HCT116 (cell line): Measurements from ENCODE around the gene FMN2. TPM values are rescaled to one million over a fixed set of nuclear protein-coding genes. Genes with fewer than 3 reads are reported as not detected.

Experiments
- ATAC-seq: fragments of 200-7000 bp; cut with Tn5 transposase; 2 replicates; pipeline ENCODE4 v1.9.1; 2020; ENCODE audit warnings: mild to moderate bottlenecking, moderate library complexity
- BruUV-seq: library from RNA; stranded (reverse); fragments of 400-500 nt; replicated peaks from 2 replicates; lab custom pipeline; 2021; lab: Mats Ljungman, UMichigan
- CTCF ChIA-PET: fragments of 300-600 bp; sonication (Branson Sonifier 250); formaldehyde crosslinking; loops from one replicate; lab custom pipeline; 2021; ENCODE audit warnings: antibody characterized with exemption; lab: Charles Lee
- POLR2A ChIA-PET: fragments of 300-600, 350-600 bp; sonication (Branson Sonifier 250); formaldehyde crosslinking; loops from one replicate; lab custom pipeline; 2021; ENCODE audit warnings: antibody characterized with exemption; lab: Charles Lee
- RAD21 ChIA-PET, 2 experiments: fragments of 300-600 bp; sonication (Branson Sonifier 250); formaldehyde crosslinking; loops; one replicate each; lab custom pipeline; 2023; ENCODE audit warnings: low total read pairs in 2 of 2; ENCODE audit not compliant: uncharacterized antibody in 2 of 2, unreplicated experiment in 2 of 2, low non-redundant PET in 1 of 2; lab: Charles Lee
- DNase-seq: peaks from one replicate; pipeline ENCODE4 v3.0.0-alpha.2; 2010; ENCODE audit warnings: low read depth, low spot score
- H2AFZ ChIP-seq: fragments of 200-600 bp; shearing (Covaris generic), sonication (generic); 2 replicates; pipeline ENCODE4 v1.6.1; 2017; ENCODE audit warnings: low read depth, mixed run types, mixed read lengths, antibody characterized with exemption, low read length; ENCODE audit not compliant: poor library complexity, severe bottlenecking
- H3K27ac ChIP-seq: 2 replicates; pipeline ENCODE4 v1.5.1; 2012; ENCODE audit warnings: low read depth, low read length
- H3K27me3 ChIP-seq: fragments of 200-600 bp; sonication (generic); 2 replicates; pipeline ENCODE4 v1.6.1; 2016; ENCODE audit warnings: mixed run types, low read length, mixed read lengths; ENCODE audit not compliant: insufficient read depth
- H3K36me3 ChIP-seq, 2 experiments: fragments of 200-500 bp in 1 of 2; fragments of 200-600 bp in 1 of 2; sonication (Bioruptor generic) in 1 of 2; sonication (generic) in 1 of 2; 2 replicates each; pipeline versions ENCODE4 v1.5.1 to v1.6.1; 2014 to 2016; ENCODE audit warnings: low read length in 2 of 2, inconsistent platforms in 1 of 2, mixed read lengths in 1 of 2, mixed run types in 1 of 2; ENCODE audit not compliant: insufficient read depth in 2 of 2, control insufficient read depth in 1 of 2
- H3K4me1 ChIP-seq, 2 experiments: fragments of 200-600 bp in 1 of 2; sonication (generic) in 1 of 2; 2 replicates each; pipeline versions ENCODE4 v1.5.1 to v1.6.1; 2012 to 2017; ENCODE audit warnings: low read length in 2 of 2, inconsistent platforms in 1 of 2, mild to moderate bottlenecking in 1 of 2, mixed read lengths in 1 of 2, mixed run types in 1 of 2, moderate library complexity in 1 of 2; ENCODE audit not compliant: insufficient read depth in 2 of 2, control insufficient read depth in 1 of 2
- H3K4me2 ChIP-seq: fragments of 200-600 bp; sonication (generic); 2 replicates; pipeline ENCODE4 v1.6.1; 2017; ENCODE audit warnings: mixed run types, low read length, mixed read lengths
- H3K4me3 ChIP-seq, 2 experiments: fragments of 200-600 bp in 1 of 2; sonication (generic) in 1 of 2; replicated peaks in 1 of 2; 2 replicates each; pipeline ENCODE4 v1.5.1; 2011 to 2016; ENCODE audit warnings: low read length in 2 of 2, control low read depth in 1 of 2, low read depth in 1 of 2, mild to moderate bottlenecking in 1 of 2, mixed read lengths in 1 of 2, mixed run types in 1 of 2
- H3K79me2 ChIP-seq: fragments of 200-600 bp; sonication (generic); 2 replicates; pipeline ENCODE4 v1.6.1; 2017; ENCODE audit warnings: mild to moderate bottlenecking, mixed run types, low read length, moderate library complexity, mixed read lengths; ENCODE audit not compliant: insufficient read depth
- H3K9ac ChIP-seq: fragments of 200-600 bp; sonication (generic); 2 replicates; pipeline ENCODE4 v1.6.1; 2016; ENCODE audit warnings: low read length, mixed read lengths
- H3K9me2 ChIP-seq: fragments of 200-600 bp; sonication (generic), shearing (Covaris generic); 2 replicates; pipeline ENCODE4 v1.6.1; 2017; ENCODE audit warnings: mixed run types, mild to moderate bottlenecking, moderate library complexity; ENCODE audit not compliant: insufficient read depth
- H3K9me3 ChIP-seq, 2 experiments: fragments of 200-500 bp in 1 of 2; fragments of 200-600 bp in 1 of 2; sonication (Bioruptor generic) in 1 of 2; sonication (generic) in 1 of 2; 2 replicates each; pipeline ENCODE4 v1.6.1; 2014 to 2017; ENCODE audit warnings: low read length in 2 of 2, mixed read lengths in 2 of 2, inconsistent platforms in 1 of 2, low read depth in 1 of 2, mild to moderate bottlenecking in 1 of 2, mixed run types in 1 of 2, moderate library complexity in 1 of 2; ENCODE audit not compliant: control insufficient read depth in 1 of 2, insufficient read depth in 1 of 2
- H4K20me1 ChIP-seq: fragments of 200-600 bp; sonication (generic), shearing (Covaris generic); 2 replicates; pipeline ENCODE4 v1.6.1; 2017; ENCODE audit warnings: mixed run types, mild to moderate bottlenecking, moderate library complexity; ENCODE audit not compliant: insufficient read depth
- ATF3 ChIP-seq: IDR thresholded peaks from 2 replicates; pipeline ENCODE4 v1.6.1; 2012
- CBX3 ChIP-seq: IDR thresholded peaks from 2 replicates; pipeline ENCODE4 v1.6.1; 2012; ENCODE audit warnings: low read depth
- CEBPB ChIP-seq: IDR thresholded peaks from 2 replicates; pipeline ENCODE4 v1.6.1; 2012; ENCODE audit warnings: low read depth
- CTCF ChIP-seq, 3 experiments: fragments of 200-600 bp in 1 of 3; sonication (generic) in 1 of 3; IDR thresholded peaks in 2 of 3; conservative IDR thresholded peaks in 1 of 3; 2 replicates each; pipeline ENCODE4 v1.5.1; 2012 to 2017; ENCODE audit warnings: low read depth in 2 of 3, low read length in 2 of 3, antibody characterized with exemption in 1 of 3, borderline replicate concordance in 1 of 3, control low read depth in 1 of 3, mild to moderate bottlenecking in 1 of 3, mixed read lengths in 1 of 3, mixed run types in 1 of 3, moderate library complexity in 1 of 3; ENCODE audit not compliant: insufficient read depth in 1 of 3
- ELF1 ChIP-seq: IDR thresholded peaks from 2 replicates; pipeline ENCODE4 v1.6.1; 2012; ENCODE audit warnings: low read depth, borderline replicate concordance
- EZH2 ChIP-seq: fragments of 200-600 bp; sonication (generic); IDR thresholded peaks from 2 replicates; pipeline ENCODE4 v1.6.1; 2017; ENCODE audit warnings: antibody characterized with exemption, mixed run types
- FOSL1 ChIP-seq: IDR thresholded peaks from 2 replicates; pipeline ENCODE4 v1.6.1; 2012; ENCODE audit warnings: low read depth
- JUND ChIP-seq: IDR thresholded peaks from 2 replicates; pipeline ENCODE4 v1.6.1; 2012
- MAX ChIP-seq: IDR thresholded peaks from 2 replicates; pipeline ENCODE4 v1.6.1; 2012
- POLR2A ChIP-seq: IDR thresholded peaks from 2 replicates; pipeline ENCODE4 v1.7.0; 2011; ENCODE audit warnings: borderline replicate concordance; ENCODE audit not compliant: insufficient read depth, insufficient read length; ENCODE audit errors: extremely low read depth
- RAD21 ChIP-seq: IDR thresholded peaks from 2 replicates; pipeline ENCODE4 v1.6.1; 2012; ENCODE audit warnings: low read depth, mild to moderate bottlenecking
- REST ChIP-seq: IDR thresholded peaks from 2 replicates; pipeline ENCODE4 v1.6.1; 2012; ENCODE audit warnings: low read depth
- SRF ChIP-seq: IDR thresholded peaks from 2 replicates; pipeline ENCODE4 v1.6.1; 2012; ENCODE audit warnings: low read depth
- TCF7L2 ChIP-seq: IDR thresholded peaks from 2 replicates; pipeline ENCODE4 v1.7.0; 2011; ENCODE audit warnings: borderline replicate concordance, inconsistent platforms; ENCODE audit not compliant: insufficient read depth, insufficient read length; ENCODE audit errors: extremely low read depth
- ZFX ChIP-seq: fragments of 450-650 bp; IDR thresholded peaks from 2 replicates; pipeline ENCODE4 v1.6.1; 2017
- ZNF274 ChIP-seq: fragments of 200-500 bp; sonication (Bioruptor generic); IDR thresholded peaks from 2 replicates; pipeline ENCODE4 v1.6.1; 2014; ENCODE audit warnings: mild to moderate bottlenecking, low read depth, low read length, inconsistent platforms
- intact Hi-C: fragments of 100-400 bp; cut with micrococcal nuclease; formaldehyde crosslinking; loops from 2 replicates; pipeline ENCODE4 v1.10.0; 2022
- total RNA-seq: library from RNA; stranded (reverse); gene quantifications from one replicate; pipeline ENCODE4 v1.2.1, GENCODE V29; 2021; ENCODE audit not compliant: unreplicated experiment

Gene FMN2
- total RNA-seq, 1 experiment from 2014 or later, result not detected

- TF ChIP-seq REST (no peak), FOSL1 (no peak), POLR2A (no peak), RAD21 (no peak)
These were observed 264.9 kb downstream of the FMN2 start (continued) for GRCh38 chr1:240356568-240356967.

GRCh38 chr1:240362046-240362445 lies 270.4 kb downstream of the FMN2 start:
- no peak overlapping the region for H3K9ac ChIP-seq
- H3K79me2 ChIP-seq, result no peaks in the 10 kb centered on the region
- no peaks in the 10 kb centered on the region for H3K36me3 ChIP-seq
- ChIA-PET CTCF (no interaction called here), POLR2A (no interaction called here), RAD21 (no interaction called here)
- no peaks in the 10 kb centered on the region for H3K9me2 ChIP-seq
- no peak overlapping the region for H3K27ac ChIP-seq
- no peaks in the 10 kb centered on the region for H4K20me1 ChIP-seq
- H3K4me2 ChIP-seq, result no peak overlapping the region
- no peaks in the 10 kb centered on the region for H3K4me1 ChIP-seq
- TF ChIP-seq CBX3, result no peak
- TF ChIP-seq ZFX, result no peak
- no peak for TF ChIP-seq CTCF (IDR thresholded peaks at IDR 0.05 in 2 of 3, conservative IDR thresholded peaks at IDR 0.05 in 1 of 3; ENCODE audit: borderline replicate concordance in 1 of 3, insufficient read depth in 1 of 3, low read depth in 2 of 3, low read length in 2 of 3)
- TF ChIP-seq ELF1, result no peak
- no peak for TF ChIP-seq RAD21
- no peak for TF ChIP-seq JUND
- no peak for TF ChIP-seq MAX
- TF ChIP-seq TCF7L2, result no peak
- TF ChIP-seq ATF3, result no peak
- TF ChIP-seq CEBPB, result no peak
- TF ChIP-seq POLR2A, result no peak
- no peak for TF ChIP-seq REST
- no peak for TF ChIP-seq ZNF274
- no peak for TF ChIP-seq SRF
- TF ChIP-seq EZH2, result no peak
- intact Hi-C loops, result no loop called here
- no peak for DNase-seq
- H3K9me3 ChIP-seq, result peaks cover 0 to 34% of the 10 kb centered on the region in 2 experiments; a peak in 2 of 4 replicates
- no TSS peak for BruUV-seq
- ATAC-seq, result no peak
- H3K27me3 ChIP-seq, result no peaks in the 10 kb centered on the region
- H2AFZ ChIP-seq, result no peak overlapping the region
- no peak overlapping the region for H3K4me3 ChIP-seq
